ENCODE measurements around the gene IQSEC3. TPM values are rescaled to one million over a fixed set of nuclear protein-coding genes. Genes with fewer than 3 reads are reported as not detected.

Gene IQSEC3
- total RNA-seq, 1 experiment from 2014 or later, result 0.55 TPM

GRCh38 chr12:224330-224729 lies 157.8 kb downstream of the IQSEC3 start:
- no peak overlapping the region for H3K4me3 Mint-ChIP-seq
- no peak overlapping the region for H2BK5ac ChIP-seq (ENCODE audit: insufficient read length, low read length)
- H3K79me1 ChIP-seq (ENCODE audit: insufficient read depth, low read depth, low read length, poor library complexity, severe bottlenecking), result no peaks in the 10 kb centered on the region
- WGBS (ENCODE audit: extremely low coverage, insufficient read length, low lambda C conversion rate), result no CpG with 5 or more reads among the region's 9 CpGs
- no peak overlapping the region for H2BK12ac ChIP-seq (ENCODE audit: insufficient read length, low read depth, low read length)
- no peaks in the 10 kb centered on the region for H3K79me2 ChIP-seq (ENCODE audit: insufficient read depth, low read length)
- H3K27ac ChIP-seq (ENCODE audit: insufficient read length, low read depth, low read length), result no peak overlapping the region
- H4K20me1 ChIP-seq (ENCODE audit: control insufficient read depth, insufficient read depth, insufficient read length), result no peaks in the 10 kb centered on the region
- H3K9me3 ChIP-seq (ENCODE audit: control insufficient read depth, low read depth, low read length), result no peaks in the 10 kb centered on the region
- TF ChIP-seq, protein P1, sequence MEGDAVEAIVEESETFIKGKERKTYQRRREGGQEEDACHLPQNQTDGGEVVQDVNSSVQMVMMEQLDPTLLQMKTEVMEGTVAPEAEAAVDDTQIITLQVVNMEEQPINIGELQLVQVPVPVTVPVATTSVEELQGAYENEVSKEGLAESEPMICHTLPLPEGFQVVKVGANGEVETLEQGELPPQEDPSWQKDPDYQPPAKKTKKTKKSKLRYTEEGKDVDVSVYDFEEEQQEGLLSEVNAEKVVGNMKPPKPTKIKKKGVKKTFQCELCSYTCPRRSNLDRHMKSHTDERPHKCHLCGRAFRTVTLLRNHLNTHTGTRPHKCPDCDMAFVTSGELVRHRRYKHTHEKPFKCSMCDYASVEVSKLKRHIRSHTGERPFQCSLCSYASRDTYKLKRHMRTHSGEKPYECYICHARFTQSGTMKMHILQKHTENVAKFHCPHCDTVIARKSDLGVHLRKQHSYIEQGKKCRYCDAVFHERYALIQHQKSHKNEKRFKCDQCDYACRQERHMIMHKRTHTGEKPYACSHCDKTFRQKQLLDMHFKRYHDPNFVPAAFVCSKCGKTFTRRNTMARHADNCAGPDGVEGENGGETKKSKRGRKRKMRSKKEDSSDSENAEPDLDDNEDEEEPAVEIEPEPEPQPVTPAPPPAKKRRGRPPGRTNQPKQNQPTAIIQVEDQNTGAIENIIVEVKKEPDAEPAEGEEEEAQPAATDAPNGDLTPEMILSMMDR (conservative IDR thresholded peaks at IDR 0.05), result no peak
- H3K4me1 Mint-ChIP-seq, result peaks cover 4 to 14% of the 10 kb centered on the region in 2 experiments
- H3K23ac ChIP-seq (ENCODE audit: insufficient read length, low read depth, low read length), result no peak overlapping the region
- H3K4ac ChIP-seq (ENCODE audit: low read depth, low read length), result no peak overlapping the region
- no peak overlapping the region for H3K27ac Mint-ChIP-seq
- no peak overlapping the region for H3K9ac ChIP-seq (ENCODE audit: extremely low read depth, insufficient read length, low read length)
- H3K27me3 ChIP-seq (ENCODE audit: insufficient read depth, low read length), result no peaks in the 10 kb centered on the region
- H4K5ac ChIP-seq (ENCODE audit: insufficient read length, low read depth, low read length), result no peak overlapping the region
- no peak overlapping the region; the same call in 1 of the 2 replicates for H3K14ac ChIP-seq (ENCODE audit: insufficient read depth, low read length)
- peaks cover 18% of the 10 kb centered on the region for H3K27me3 Mint-ChIP-seq (ENCODE audit: low read depth)
- H3K23me2 ChIP-seq (ENCODE audit: insufficient read length, low read depth, low read length, poor library complexity, severe bottlenecking), result peaks cover 3% of the 10 kb centered on the region
- no peak overlapping the region for H3K56ac ChIP-seq (ENCODE audit: insufficient read length, low read depth, low read length)
- H3K4me1 ChIP-seq (ENCODE audit: insufficient read depth, low read length), result no peaks in the 10 kb centered on the region
- H3K18ac ChIP-seq (ENCODE audit: insufficient read length, low read depth, low read length), result no peak overlapping the region
- H4K8ac ChIP-seq (replicated peaks; ENCODE audit: insufficient read length, low read depth, low read length), result no peak overlapping the region
- no peak overlapping the region for H2AFZ ChIP-seq (ENCODE audit: low read length)
- no peaks in the 10 kb centered on the region for H3K36me3 Mint-ChIP-seq (ENCODE audit: insufficient read depth in 1 of 3, low read depth in 3 of 3)
- no peak overlapping the region for H2BK20ac ChIP-seq (ENCODE audit: low read depth, low read length, poor library complexity, severe bottlenecking)
- peak; percentile 22 for DNase-seq
- no peaks in the 10 kb centered on the region for H3K9me3 Mint-ChIP-seq
- H3T11ph ChIP-seq (ENCODE audit: low read length), result no peak overlapping the region
- H2BK15ac ChIP-seq (ENCODE audit: low read depth, low read length), result no peak overlapping the region
- no peak overlapping the region for H2BK120ac ChIP-seq (ENCODE audit: low read depth, low read length, poor library complexity, severe bottlenecking)
- H3K4me2 ChIP-seq (ENCODE audit: insufficient read depth, insufficient read length, low read length), result no peak overlapping the region
- H2AK5ac ChIP-seq (ENCODE audit: insufficient read length, low read length), result no peak overlapping the region
- no peak overlapping the region for H4K91ac ChIP-seq (ENCODE audit: insufficient read length, low read depth, low read length)

Measured in H9 (cell line).